Measurements from ENCODE around the gene CRYBG2.
"Not testable (repeated sequence)": the region's sequence is repeated elsewhere in the genome, so short reads cannot be mapped to it uniquely, and the experiment has no call there.

Gene CRYBG2

DNA sequence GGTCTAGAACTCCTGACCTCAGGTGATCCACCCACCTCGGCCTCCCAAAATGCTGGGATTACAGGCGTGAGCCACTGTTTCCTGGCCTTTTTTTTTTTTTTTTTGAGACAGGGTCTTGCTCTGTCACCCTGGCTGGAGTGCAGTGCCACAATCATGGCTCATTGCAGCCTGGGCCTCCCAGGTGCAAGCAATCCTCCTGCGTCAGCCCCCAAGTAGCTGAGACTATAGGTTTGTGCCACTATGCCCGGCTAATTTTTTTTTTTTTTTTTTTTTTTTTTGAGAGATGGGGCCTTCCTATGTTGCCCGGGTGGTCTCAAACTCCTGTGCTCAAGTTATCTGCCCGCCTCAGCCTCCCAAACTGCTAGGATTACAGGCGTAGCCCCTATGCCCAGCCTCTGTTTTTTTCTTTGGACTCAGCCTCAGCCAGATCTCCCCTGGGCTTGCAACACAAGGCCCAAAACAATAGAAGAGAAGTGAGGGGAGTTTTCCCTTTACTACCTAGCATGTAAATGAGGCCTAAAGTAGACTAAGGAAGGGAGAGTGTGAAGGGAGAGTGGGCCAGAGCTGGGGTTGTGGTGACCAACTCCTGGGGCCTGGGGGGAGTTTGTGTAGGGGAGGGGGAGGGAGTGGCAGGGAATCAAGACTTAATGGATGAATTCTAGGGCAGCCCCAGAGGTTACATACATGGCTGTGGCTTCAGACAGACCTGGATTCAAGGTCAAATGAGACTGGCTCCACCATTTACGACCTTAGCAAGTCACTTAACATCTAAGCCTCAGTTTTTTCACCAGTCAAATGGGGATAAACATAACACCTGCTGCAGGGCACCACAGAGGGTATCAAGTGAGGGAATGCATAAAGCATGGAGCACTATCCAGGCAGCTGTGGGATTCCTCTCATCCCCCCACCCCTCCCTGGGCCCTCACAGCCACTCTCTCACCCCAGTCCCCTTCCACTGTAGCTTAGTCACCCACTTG is 37.8 kb downstream of the CRYBG2 start:
- Histone ChIP-seq H3K27ac (ENCODE audit: low read length) (no peak overlapping the region), H3K4me3 (ENCODE audit: low read depth in 1 of 2, low read length in 2 of 2) (no peak overlapping the region), H3K4me1 (ENCODE audit: control insufficient read depth in 1 of 2, insufficient read depth in 2 of 2, low read length in 2 of 2) (peaks cover 0 to 5% of the 10 kb centered on the region in 2 donors), H3K27me3 (ENCODE audit: low read depth, low read length) (no peaks in the 10 kb centered on the region), H3K36me3 (ENCODE audit: control insufficient read depth in 1 of 2, insufficient read depth in 2 of 2, low read length in 2 of 2) (no peaks in the 10 kb centered on the region), H3K9me3 (ENCODE audit: control insufficient read depth in 1 of 2, low read length in 2 of 2) (no peaks in the 10 kb centered on the region)

DNA sequence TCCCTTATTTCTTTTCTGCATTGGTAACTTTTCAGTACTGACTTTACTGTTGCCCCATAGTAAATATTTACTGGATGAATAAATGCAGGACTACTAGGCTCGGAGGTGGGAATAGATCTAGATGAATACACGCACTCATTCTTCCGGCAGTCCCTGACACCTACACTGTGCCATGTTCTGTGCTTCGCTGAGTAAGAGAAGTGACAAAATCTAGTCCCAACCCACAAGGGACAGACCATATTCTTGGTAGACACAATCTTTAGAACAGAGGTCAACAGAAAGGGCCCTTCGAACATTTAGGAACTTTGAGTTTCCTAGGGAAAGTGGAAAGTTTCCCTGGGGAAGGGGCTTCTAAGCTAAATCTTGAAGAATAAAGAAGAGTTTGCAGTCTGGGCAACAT is 39.4 kb downstream of the CRYBG2 start:
- Histone ChIP-seq H3K9me3 (ENCODE audit: control insufficient read depth in 1 of 2, low read length in 2 of 2) (no peaks in the 10 kb centered on the region), H3K4me3 (ENCODE audit: low read depth in 1 of 2, low read length in 2 of 2) (no peak overlapping the region), H3K4me1 (ENCODE audit: control insufficient read depth in 1 of 2, insufficient read depth in 2 of 2, low read length in 2 of 2) (no peaks in the 10 kb centered on the region), H3K27ac (ENCODE audit: low read length) (no peak overlapping the region), H3K36me3 (ENCODE audit: control insufficient read depth in 1 of 2, insufficient read depth in 2 of 2, low read length in 2 of 2) (no peaks in the 10 kb centered on the region), H3K27me3 (ENCODE audit: low read depth, low read length) (no peaks in the 10 kb centered on the region)

DNA sequence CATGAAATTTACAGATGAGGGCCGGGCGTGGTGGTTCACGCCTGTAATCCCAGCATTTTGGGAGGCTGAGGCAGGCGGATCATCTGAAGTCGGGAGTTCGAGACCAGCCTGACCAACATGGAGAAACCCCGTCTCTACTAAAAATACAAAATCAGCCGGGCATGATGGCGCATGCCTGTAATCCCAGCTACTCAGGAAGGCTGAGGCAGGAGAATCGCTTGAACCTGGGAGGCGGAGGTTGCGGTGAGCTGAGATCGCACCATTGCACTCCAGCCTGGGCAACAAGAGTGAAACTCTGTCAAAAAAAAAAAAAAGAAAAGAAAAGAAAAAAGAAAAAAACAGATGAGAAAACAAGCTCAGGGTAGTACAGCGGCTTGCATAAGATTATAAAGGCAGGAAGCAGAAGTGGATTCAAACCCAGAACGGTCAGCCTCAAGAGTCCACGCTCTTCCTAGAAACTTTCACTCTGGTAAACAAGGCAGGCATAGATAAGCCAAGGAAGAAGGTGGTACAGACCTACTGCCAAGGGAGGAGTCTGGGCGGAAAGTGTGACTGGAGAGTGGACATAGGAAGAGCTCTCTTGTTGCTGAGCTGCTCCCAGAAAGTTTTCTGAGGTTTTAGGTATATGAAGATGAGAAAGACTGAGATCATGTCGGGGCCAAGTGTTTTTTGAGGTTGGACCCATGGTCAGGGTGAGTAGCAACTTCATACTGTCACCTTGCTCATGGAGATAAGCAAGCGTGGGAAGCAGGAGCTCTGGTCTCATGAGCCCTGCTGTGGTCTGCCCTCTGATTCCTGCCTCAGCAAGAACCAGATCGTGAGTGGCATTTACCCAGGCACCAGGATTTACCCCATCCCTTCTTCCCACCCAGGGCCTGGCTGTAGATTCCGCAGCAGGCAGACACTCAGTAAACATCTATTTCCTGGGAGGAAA is 45.7 kb downstream of the CRYBG2 start:
- H3K4me1 ChIP-seq (ENCODE audit: control insufficient read depth in 1 of 2, insufficient read depth in 2 of 2, low read length in 2 of 2) = peaks cover 4 to 10% of the 10 kb centered on the region in 2 donors
- H3K4me3 ChIP-seq (ENCODE audit: low read depth in 1 of 2, low read length in 2 of 2); H3K27me3 ChIP-seq (ENCODE audit: low read depth, low read length); H3K9me3 ChIP-seq (ENCODE audit: control insufficient read depth in 1 of 2, low read length in 2 of 2); H3K27ac ChIP-seq (ENCODE audit: low read length); H3K36me3 ChIP-seq (ENCODE audit: control insufficient read depth in 1 of 2, insufficient read depth in 2 of 2, low read length in 2 of 2): not testable (repeated sequence)

DNA sequence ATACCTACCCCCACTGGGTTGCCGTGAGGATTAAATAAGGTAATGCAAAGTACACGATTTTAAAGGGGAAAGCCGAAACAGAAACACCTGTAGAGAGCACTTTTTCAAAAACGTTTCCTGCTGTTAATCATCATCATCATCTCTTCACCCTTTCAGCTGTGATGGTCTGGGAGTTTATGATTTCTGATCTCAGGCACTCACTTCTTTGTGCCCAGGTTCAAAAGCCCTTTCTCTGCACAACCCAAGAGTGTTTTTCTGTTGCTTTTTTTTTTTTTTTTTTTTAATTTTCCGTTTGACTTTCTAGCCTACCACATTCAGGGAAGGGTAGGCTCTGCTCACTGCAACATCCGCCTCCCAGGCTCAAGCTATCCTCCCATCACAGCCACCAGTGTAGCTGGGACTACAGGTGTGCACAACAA is 46.6 kb downstream of the CRYBG2 start:
- Histone ChIP-seq H3K27ac (ENCODE audit: low read length) (peak overlapping the region; percentile 37), H3K4me1 (ENCODE audit: control insufficient read depth in 1 of 2, insufficient read depth in 2 of 2, low read length in 2 of 2) (peaks cover 9 to 10% of the 10 kb centered on the region in 2 donors), H3K9me3 (ENCODE audit: control insufficient read depth in 1 of 2, low read length in 2 of 2) (no peaks in the 10 kb centered on the region), H3K4me3 (ENCODE audit: low read depth in 1 of 2, low read length in 2 of 2) (no peak overlapping the region), H3K36me3 (ENCODE audit: control insufficient read depth in 1 of 2, insufficient read depth in 2 of 2, low read length in 2 of 2) (no peaks in the 10 kb centered on the region), H3K27me3 (ENCODE audit: low read depth, low read length) (no peaks in the 10 kb centered on the region)

DNA sequence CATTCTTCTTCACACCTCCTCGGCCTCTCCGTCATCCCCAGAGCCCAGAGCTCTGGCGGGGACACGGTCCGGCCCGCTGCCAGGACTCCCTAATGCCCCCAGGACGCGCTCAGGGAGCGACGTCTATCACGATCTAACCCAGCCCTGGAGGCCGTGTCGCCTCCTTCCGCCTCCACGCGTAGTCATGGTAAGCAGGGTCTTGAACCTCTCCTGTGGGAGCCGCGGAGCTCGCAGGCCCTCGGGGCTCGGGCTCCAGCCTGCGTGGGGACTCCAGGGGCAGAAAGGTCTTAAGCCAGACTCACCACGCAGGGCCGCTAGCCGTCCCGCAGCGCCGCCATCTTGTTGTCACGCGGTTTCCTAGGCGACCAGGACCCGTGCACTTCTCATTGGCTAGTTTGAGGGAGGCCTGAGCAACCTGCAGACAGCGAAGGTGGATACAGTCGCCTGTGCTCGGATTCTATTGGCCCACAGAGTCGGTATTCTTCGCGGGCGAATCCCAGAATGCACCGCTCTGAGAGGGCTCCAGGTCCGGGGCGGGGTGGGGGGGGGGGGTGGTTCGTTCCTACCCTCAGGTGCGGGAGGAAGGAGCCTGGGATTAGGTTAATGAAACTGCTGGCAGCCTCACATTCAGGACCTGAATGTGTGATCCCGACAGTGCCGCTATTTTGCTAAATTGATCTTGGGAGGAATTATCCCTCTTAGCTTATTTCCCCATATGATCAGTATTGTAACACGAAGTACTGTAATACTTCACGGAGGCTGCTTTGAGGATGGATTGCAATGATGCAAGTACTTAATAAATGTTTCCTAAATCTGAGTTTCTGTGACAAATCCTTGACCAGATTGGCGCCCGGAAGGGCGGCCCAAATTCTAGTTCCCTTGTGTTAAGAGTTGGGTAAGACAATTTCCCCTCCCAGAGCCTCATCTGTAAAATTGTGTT is 47.4 kb downstream of the CRYBG2 start, which contains the start of gene UBXN11:
Gene UBXN11 (minus strand): TSS at position 347 of the 940 bp plus-strand sequence. CDS start 3,753 bp downstream, outside the sequence.
- Histone ChIP-seq H3K9me3 (ENCODE audit: control insufficient read depth in 1 of 2, low read length in 2 of 2) (no peaks in the 10 kb centered on the region), H3K27me3 (ENCODE audit: low read depth, low read length) (no peaks in the 10 kb centered on the region), H3K27ac (ENCODE audit: low read length) (peak within 1 kb of the TSS; percentile 37), H3K36me3 (ENCODE audit: control insufficient read depth in 1 of 2, insufficient read depth in 2 of 2, low read length in 2 of 2) (no peaks in the 10 kb centered on the region), H3K4me1 (ENCODE audit: control insufficient read depth in 1 of 2, insufficient read depth in 2 of 2, low read length in 2 of 2) (peaks cover 10% of the 10 kb centered on the region in 2 donors), H3K4me3 (ENCODE audit: low read depth in 1 of 2, low read length in 2 of 2) (peak within 1 kb of the TSS; percentile 84 to 96)

DNA sequence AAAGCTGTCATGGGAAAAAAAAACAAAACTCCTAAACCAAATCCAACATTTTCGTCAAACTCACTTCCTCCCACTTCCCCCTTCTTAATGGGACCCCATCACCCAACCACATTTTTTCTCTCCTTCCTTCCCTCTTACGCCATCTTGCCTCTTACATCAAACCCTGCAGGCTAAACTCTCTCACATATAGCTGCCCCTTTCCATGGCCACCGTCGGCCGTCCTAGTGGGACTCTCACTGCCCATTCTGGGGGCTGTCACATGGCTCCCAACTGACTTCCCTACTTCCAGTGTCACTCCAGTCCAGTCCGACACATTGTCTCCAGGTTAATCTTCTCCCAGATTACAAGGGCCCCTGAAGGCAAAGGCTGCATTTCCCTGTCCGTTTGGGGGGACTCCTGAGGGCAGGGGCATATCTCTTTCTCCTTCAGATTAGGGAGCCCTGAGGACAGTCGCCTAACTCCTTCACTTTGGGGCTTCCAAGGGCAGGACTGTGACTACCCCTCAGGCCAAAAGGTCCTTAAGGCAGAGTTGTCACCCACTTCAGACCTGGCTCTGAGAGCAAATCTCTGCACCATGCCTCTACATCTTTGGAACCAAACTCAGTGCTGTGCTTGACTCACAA is 48.2 kb downstream of the CRYBG2 start:
- no peaks in the 10 kb centered on the region for H3K27me3 ChIP-seq (ENCODE audit: low read depth, low read length)
- H3K4me1 ChIP-seq (ENCODE audit: control insufficient read depth in 1 of 2, insufficient read depth in 2 of 2, low read length in 2 of 2) = peaks cover 10% of the 10 kb centered on the region in 2 donors
- H3K9me3 ChIP-seq (ENCODE audit: control insufficient read depth in 1 of 2, low read length in 2 of 2) = no peaks in the 10 kb centered on the region
- no peaks in the 10 kb centered on the region for H3K36me3 ChIP-seq (ENCODE audit: control insufficient read depth in 1 of 2, insufficient read depth in 2 of 2, low read length in 2 of 2)
- peak overlapping the region; percentile 2 for H3K27ac ChIP-seq (ENCODE audit: low read length)
- peak overlapping the region; percentile 84 to 96 for H3K4me3 ChIP-seq (ENCODE audit: low read depth in 1 of 2, low read length in 2 of 2)

DNA sequence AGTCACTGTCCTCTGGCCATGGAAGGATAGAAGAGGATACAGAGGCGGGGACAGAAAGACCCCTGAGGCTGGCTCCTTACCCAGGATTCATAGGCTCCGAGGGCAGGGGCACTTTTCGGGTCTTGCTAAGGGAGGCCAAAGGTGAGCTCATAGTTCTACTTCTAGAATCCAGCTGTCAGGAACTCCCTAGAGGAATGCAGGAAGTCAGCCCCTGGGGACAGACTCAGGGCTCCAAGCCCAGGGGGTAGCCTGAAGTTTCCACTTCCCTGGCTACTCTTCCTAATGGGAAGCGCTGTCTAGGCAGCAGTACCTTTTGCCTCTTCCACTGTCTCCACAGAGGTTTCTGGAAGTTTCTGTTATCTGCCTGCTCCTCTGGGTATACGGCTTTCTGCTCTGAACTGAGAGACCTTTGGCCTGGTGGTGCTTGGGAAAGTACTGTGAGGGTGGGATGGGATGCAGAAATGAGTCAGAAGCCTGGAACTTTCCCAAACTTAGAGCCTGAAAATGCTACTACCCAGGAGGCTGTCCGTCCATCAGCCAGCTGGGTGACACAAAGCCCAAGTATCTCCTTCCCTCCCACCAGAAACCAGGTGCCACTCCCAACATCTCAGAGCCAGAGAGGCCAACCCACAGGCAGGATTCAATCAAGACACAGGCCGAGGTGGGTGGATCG is 51.1 kb downstream of the CRYBG2 start:
- H3K27me3 ChIP-seq (ENCODE audit: low read depth, low read length) = no peaks in the 10 kb centered on the region
- no peak overlapping the region for H3K27ac ChIP-seq (ENCODE audit: low read length)
- no peak overlapping the region for H3K4me3 ChIP-seq (ENCODE audit: low read depth in 1 of 2, low read length in 2 of 2)
- H3K9me3 ChIP-seq (ENCODE audit: control insufficient read depth in 1 of 2, low read length in 2 of 2) = no peaks in the 10 kb centered on the region
- H3K4me1 ChIP-seq (ENCODE audit: control insufficient read depth in 1 of 2, insufficient read depth in 2 of 2, low read length in 2 of 2) = peaks cover 10% of the 10 kb centered on the region in 2 donors
- H3K36me3 ChIP-seq (ENCODE audit: control insufficient read depth in 1 of 2, insufficient read depth in 2 of 2, low read length in 2 of 2) = no peaks in the 10 kb centered on the region

DNA sequence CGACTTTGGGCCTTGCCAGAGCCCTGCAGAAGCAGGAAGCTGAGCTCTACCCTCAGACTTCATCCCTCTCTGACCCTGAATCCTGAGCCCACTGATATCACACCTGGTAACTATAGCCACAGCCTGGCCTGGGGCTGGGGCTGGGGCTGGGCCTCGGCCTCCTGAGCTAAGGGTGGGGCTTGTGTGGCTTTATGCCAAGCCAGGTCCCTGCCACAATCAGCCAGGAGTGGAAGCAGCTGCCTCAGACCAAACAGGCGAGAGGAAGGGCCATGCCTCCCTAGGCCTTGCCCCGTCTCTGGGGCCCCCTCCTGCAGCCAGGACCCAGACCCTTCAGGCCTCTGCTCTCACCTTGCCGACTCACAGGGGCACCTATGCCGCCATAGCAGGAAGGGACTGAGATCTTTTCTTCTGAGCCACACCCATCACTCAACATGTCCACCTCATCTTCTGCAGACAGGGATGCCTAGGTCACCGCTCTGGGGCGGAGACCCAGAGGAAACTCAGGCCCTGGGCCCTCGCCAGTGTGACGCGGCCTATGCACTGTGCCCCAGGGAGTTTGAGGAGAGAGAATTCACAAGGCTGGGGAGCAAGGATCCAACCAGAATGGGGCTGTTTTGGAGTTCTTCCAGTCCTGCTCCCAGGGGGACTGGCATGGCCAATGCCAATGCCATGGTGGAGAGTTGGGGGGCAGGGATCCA is 53.2 kb downstream of the CRYBG2 start:
- peaks cover 2 to 7% of the 10 kb centered on the region in 2 donors for H3K4me1 ChIP-seq (ENCODE audit: control insufficient read depth in 1 of 2, insufficient read depth in 2 of 2, low read length in 2 of 2)
- H3K27me3 ChIP-seq (ENCODE audit: low read depth, low read length) = no peaks in the 10 kb centered on the region
- H3K27ac ChIP-seq (ENCODE audit: low read length) = no peak overlapping the region
- H3K9me3 ChIP-seq (ENCODE audit: control insufficient read depth in 1 of 2, low read length in 2 of 2) = no peaks in the 10 kb centered on the region
- H3K4me3 ChIP-seq (ENCODE audit: low read depth in 1 of 2, low read length in 2 of 2) = no peak overlapping the region
- peaks cover 0 to 13% of the 10 kb centered on the region in 2 donors for H3K36me3 ChIP-seq (ENCODE audit: control insufficient read depth in 1 of 2, insufficient read depth in 2 of 2, low read length in 2 of 2)

DNA sequence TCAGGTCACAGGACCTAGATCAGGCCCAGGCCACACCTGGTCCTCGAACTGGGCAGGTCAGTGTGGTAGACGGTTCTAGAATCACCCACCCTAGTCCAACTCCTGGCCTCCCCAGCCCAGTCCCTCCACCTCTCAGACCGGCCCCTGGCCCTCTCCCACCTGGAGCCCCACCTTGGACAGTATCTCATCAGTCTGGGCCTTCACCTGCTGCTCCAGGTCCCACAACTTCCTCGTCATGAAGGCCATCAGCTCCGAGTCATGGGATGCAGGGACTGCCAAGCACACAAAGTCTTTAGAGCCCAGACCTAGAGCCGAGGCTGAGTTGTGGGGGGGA is 56.2 kb downstream of the CRYBG2 start:
- peaks cover 0 to 25% of the 10 kb centered on the region in 2 donors for H3K36me3 ChIP-seq (ENCODE audit: control insufficient read depth in 1 of 2, insufficient read depth in 2 of 2, low read length in 2 of 2)
- no peaks in the 10 kb centered on the region for H3K27me3 ChIP-seq (ENCODE audit: low read depth, low read length)
- no peak overlapping the region for H3K27ac ChIP-seq (ENCODE audit: low read length)
- H3K4me1 ChIP-seq (ENCODE audit: control insufficient read depth in 1 of 2, insufficient read depth in 2 of 2, low read length in 2 of 2) = peaks cover 0 to 4% of the 10 kb centered on the region in 2 donors
- H3K9me3 ChIP-seq (ENCODE audit: control insufficient read depth in 1 of 2, low read length in 2 of 2) = no peaks in the 10 kb centered on the region
- H3K4me3 ChIP-seq (ENCODE audit: low read depth in 1 of 2, low read length in 2 of 2) = no peak overlapping the region
